GM21619 (cell line): ENCODE data around the gene LRRC1.

Source experiments
- ATAC-seq: cut with Tn5 transposase; IDR thresholded peaks from one replicate; pipeline ENCODE4 v1.9.1; 2021; ENCODE audit not compliant: unreplicated experiment

Gene LRRC1

GRCh38 chr6:53877151-53877550, 82.3 kb downstream of the LRRC1 start:
- ATAC-seq = no peak

GRCh38 chr6:53878808-53879207, 84.0 kb downstream of the LRRC1 start:
- no peak for ATAC-seq

GRCh38 chr6:53879608-53880007, 84.8 kb downstream of the LRRC1 start:
- ATAC-seq = no peak

- ATAC-seq = no peak
Observed at GRCh38 chr6:53887316-53887715, 92.5 kb downstream of the LRRC1 start.

- ATAC-seq = no peak
Observed at GRCh38 chr6:53888931-53889330, 94.1 kb downstream of the LRRC1 start.

- no peak for ATAC-seq
Observed at GRCh38 chr6:53889365-53889764, 94.6 kb downstream of the LRRC1 start.

- ATAC-seq = peak; percentile 78
Observed at GRCh38 chr6:53892707-53893106, 97.9 kb downstream of the LRRC1 start.

- peak; percentile 78 for ATAC-seq
Observed at GRCh38 chr6:53894091-53894490, 99.3 kb downstream of the LRRC1 start.

GRCh38 chr6:53896196-53896595, 101.4 kb downstream of the LRRC1 start:
- ATAC-seq = no peak

- no peak for ATAC-seq
Observed at GRCh38 chr6:53898026-53898795, 103.4 kb downstream of the LRRC1 start.

- no peak for ATAC-seq
Observed at GRCh38 chr6:53899512-53899911, 104.7 kb downstream of the LRRC1 start.

- ATAC-seq = no peak
Observed at GRCh38 chr6:53903357-53903756, 108.6 kb downstream of the LRRC1 start.

- ATAC-seq = no peak
Observed at GRCh38 chr6:53906103-53906502, 111.3 kb downstream of the LRRC1 start.

GRCh38 chr6:53906842-53907241, 112.0 kb downstream of the LRRC1 start:
- no peak for ATAC-seq

- ATAC-seq = no peak
Observed at GRCh38 chr6:53910834-53911233, 116.0 kb downstream of the LRRC1 start.

GRCh38 chr6:53912661-53913060, 117.9 kb downstream of the LRRC1 start:
- ATAC-seq = no peak

- ATAC-seq = no peak
Observed at GRCh38 chr6:53913286-53913685, 118.5 kb downstream of the LRRC1 start.

GRCh38 chr6:53915026-53915691, 120.4 kb downstream of the LRRC1 start:
- no peak for ATAC-seq

GRCh38 chr6:53916804-53917463, 122.1 kb downstream of the LRRC1 start:
- peak; percentile 75 for ATAC-seq

- ATAC-seq = peak; percentile 36
Observed at GRCh38 chr6:53917464-53917842, 122.6 kb downstream of the LRRC1 start.

GRCh38 chr6:53918854-53919510, 124.2 kb downstream of the LRRC1 start:
- ATAC-seq = no peak
